ENCODE data around the gene ZNF480. TPM values are rescaled to one million over a fixed set of nuclear protein-coding genes. Genes with fewer than 3 reads are reported as not detected.

The ZNF480 gene
- 14.2 and 21.0 TPM in 2 replicates for total RNA-seq

DNA sequence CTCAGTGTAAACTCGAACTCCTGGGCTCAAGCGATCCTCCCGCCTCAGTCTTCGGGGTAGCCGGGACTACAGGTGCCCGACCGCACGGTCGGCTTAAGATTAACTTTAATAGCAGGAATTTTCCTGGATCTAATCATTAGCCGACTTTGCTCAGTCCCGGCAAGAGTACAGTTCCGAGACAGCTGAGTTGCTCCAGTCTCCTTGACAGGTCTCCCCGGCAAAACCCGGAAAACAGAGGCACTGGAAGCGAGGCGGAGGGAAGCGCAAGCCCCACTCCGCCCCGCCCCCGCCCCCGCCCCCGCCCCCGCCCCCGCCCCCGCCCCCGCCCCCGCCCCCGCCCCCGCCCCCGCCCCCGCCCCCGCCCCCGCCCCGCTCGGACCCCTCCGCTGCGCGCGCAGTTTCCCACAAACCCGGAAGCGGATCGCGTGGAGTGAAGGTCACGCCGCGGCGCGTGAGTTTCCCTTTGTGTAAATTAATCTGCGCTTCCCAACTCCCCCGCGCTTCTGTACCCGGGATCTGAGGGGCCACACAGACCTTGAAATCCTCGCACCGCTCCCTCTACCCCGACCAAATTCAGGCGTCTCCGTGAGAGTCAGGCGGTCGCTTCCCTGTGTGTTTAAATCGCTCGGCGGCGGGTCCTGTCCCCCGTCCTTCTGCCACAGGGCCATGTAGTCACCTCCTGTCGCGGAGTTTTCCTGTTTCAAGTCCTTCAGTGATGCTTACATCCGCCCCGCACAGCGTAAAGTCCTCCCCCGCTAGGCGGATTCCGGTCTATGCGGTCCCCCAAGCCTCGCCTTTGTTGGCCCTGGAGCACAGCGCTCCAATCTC is at the start of gene ZNF480:
TSS of gene ZNF480 (plus strand) at position 397 of the 828 bp plus-strand sequence. CDS start 3,244 bp downstream, outside the sequence.

GRCh38 chr19:52269338-52270261 is 27.4 kb upstream of the ZNF480 start, which contains the start of gene ZNF766:
Gene ZNF766 (plus strand): TSS chr19:52269587. CDS start chr19:52269614, 27 bp downstream.

GRCh38 chr19:52336117-52336790 is 39.3 kb downstream of the ZNF480 start, which contains the start of gene ZNF610:
Gene ZNF610 (plus strand): TSS chr19:52336243. CDS start chr19:52349173, 12,930 bp downstream.

DNA sequence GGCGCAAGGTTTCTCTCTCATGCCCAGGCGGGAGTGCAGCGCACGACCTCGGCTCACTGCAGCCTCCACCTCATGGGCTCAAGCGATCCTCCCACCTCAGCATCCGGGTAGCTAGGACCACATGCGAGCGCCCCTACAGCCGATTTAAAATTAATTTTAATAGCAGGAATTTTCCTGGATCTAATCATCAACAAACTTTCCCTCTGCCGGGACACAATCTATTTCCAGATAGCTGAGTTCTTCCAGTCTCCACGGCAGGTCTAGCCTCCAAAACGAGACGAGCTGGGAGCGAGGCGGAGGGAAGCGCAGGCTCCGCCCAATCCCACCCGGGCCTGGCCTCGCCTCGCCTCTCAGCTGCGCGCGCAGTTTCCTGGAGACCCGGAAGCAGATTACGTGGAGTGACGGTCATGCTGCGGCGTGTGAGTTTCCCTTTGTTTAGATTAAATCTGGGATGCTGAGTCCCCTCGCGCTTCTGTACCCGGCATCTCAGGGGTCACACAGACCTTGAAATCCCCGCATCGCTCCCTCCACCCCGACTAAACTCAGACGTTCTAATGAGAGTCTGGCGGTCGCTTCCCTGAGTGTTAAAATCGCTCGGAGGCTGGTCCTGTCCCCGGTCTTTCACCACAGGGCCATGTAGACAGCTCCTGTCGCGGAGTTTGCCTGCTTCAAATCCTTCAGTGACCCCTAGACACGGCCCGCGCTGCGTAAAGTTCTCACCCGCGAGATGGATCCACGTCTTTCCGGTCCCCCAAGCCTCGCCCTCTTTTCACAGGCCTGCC is 72.8 kb downstream of the ZNF480 start, which contains the start of gene ZNF880:
TSS of gene ZNF880 (plus strand) at position 365 of the 782 bp plus-strand sequence. CDS start at position 408, 43 bp downstream.

Other genes with a start within 250 kb of the ZNF480 start
- gene ZNF432, start 248.3 kb upstream of the ZNF480 start, total RNA-seq = 2.4 and 5.6 TPM in 2 replicates
- gene ZNF841, start 201.4 kb upstream of the ZNF480 start, total RNA-seq = 3.3 and 7.5 TPM in 2 replicates
- gene ZNF616, start 157.2 kb upstream of the ZNF480 start, total RNA-seq = 3.5 and 5.6 TPM in 2 replicates
- 3.3 and 6.3 TPM in 2 replicates for gene ZNF836, start 125.5 kb upstream of the ZNF480 start, total RNA-seq
- 234 and 274 TPM in 2 replicates for gene PPP2R1A, start 107.1 kb upstream of the ZNF480 start, total RNA-seq
- gene ZNF766, start 27.6 kb upstream of the ZNF480 start, total RNA-seq = 5.5 and 6.8 TPM in 2 replicates
- 0.33 and 0.63 TPM in 2 replicates for gene ZNF610, start 39.1 kb downstream of the ZNF480 start, total RNA-seq
- gene ZNF880, start 72.8 kb downstream of the ZNF480 start, total RNA-seq = 5.6 and 7.3 TPM in 2 replicates
- 2.4 and 3.9 TPM in 2 replicates for gene ZNF528, start 100.7 kb downstream of the ZNF480 start, total RNA-seq
- not detected in 2 replicates for gene ZNF534, start 132.0 kb downstream of the ZNF480 start, total RNA-seq
- 0.14 and 0.35 TPM in 2 replicates for gene ZNF578, start 156.4 kb downstream of the ZNF480 start, total RNA-seq
- 3.8 and 4.7 TPM in 2 replicates for gene ZNF808, start 230.5 kb downstream of the ZNF480 start, total RNA-seq